Measurements from ENCODE around the gene HOXA4. TPM values are rescaled to one million over a fixed set of nuclear protein-coding genes. Genes with fewer than 3 reads are reported as not detected.

HOXA4 gene
- total RNA-seq, 1 donor from 2014 or later = 0.98 TPM

GRCh38 chr7:27102581-27103442, 27.7 kb downstream of the HOXA4 start, which contains the start of gene HOXA2:
Gene HOXA2, minus strand, starts transcription at chr7:27102683. Its CDS starts 183 bp downstream, at chr7:27102500.
- Histone ChIP-seq H3K9me3 (no peaks in the 10 kb centered on the region), H3K36me3 (no peaks in the 10 kb centered on the region), H3K4me3 (peak within 1 kb of the TSS; percentile 9 to 27), H3K4me1 (peaks cover 18% of the 10 kb centered on the region), H3K27me3 (no peaks in the 10 kb centered on the region), H3K27ac (no peak within 1 kb of the TSS)
- intact Hi-C loops (cut with DNase I) = no loop called here
- no peak for DNase-seq (ENCODE audit: extremely low spot score in 2 of 2)
- TF ChIP-seq POLR2A (IDR thresholded peaks at IDR 0.05) (no peak), CTCF (IDR thresholded peaks at IDR 0.05) (no peak), POLR2AphosphoS5 (IDR thresholded peaks at IDR 0.05; ENCODE audit: insufficient read depth in 1 of 2, low read depth in 1 of 2) (no peak)

- intact Hi-C loops (cut with DNase I) = no loop called here
- no peak for TF ChIP-seq POLR2A (IDR thresholded peaks at IDR 0.05)
- no peak for TF ChIP-seq CTCF (IDR thresholded peaks at IDR 0.05)
- no peaks in the 10 kb centered on the region for H3K27me3 ChIP-seq
- peak overlapping the region; percentile 9 to 10 for H3K4me3 ChIP-seq
- peaks cover 25% of the 10 kb centered on the region for H3K4me1 ChIP-seq
- DNase-seq (ENCODE audit: extremely low spot score in 2 of 2) = no peak
- no peaks in the 10 kb centered on the region for H3K36me3 ChIP-seq
- no peaks in the 10 kb centered on the region for H3K9me3 ChIP-seq
- no peak overlapping the region for H3K27ac ChIP-seq
Measured at GRCh38 chr7:27101957-27102580, 28.5 kb downstream of the HOXA4 start.

- peak in 1 of 2 donors; percentile 55 for DNase-seq (ENCODE audit: extremely low spot score in 2 of 2)
- Histone ChIP-seq H3K27ac (no peak overlapping the region), H3K27me3 (no peaks in the 10 kb centered on the region)
Measured at GRCh38 chr7:27101171-27101956, 29.2 kb downstream of the HOXA4 start.

GRCh38 chr7:27100694-27101170, 29.8 kb downstream of the HOXA4 start:
- Histone ChIP-seq H3K4me1 (peaks cover 36% of the 10 kb centered on the region), H3K27ac (no peak overlapping the region), H3K27me3 (no peaks in the 10 kb centered on the region), H3K36me3 (no peaks in the 10 kb centered on the region), H3K4me3 (no peak overlapping the region), H3K9me3 (no peaks in the 10 kb centered on the region)
- no peak for TF ChIP-seq POLR2A (IDR thresholded peaks at IDR 0.05)
- no peak for TF ChIP-seq POLR2AphosphoS5 (IDR thresholded peaks at IDR 0.05; ENCODE audit: insufficient read depth in 1 of 2, low read depth in 1 of 2)
- intact Hi-C loops (cut with DNase I) = no loop called here
- DNase-seq (ENCODE audit: extremely low spot score in 2 of 2) = peak in 1 of 2 donors; percentile 34

More at GRCh38 chr7:27101171-27101956, 29.2 kb downstream of the HOXA4 start:
- Histone ChIP-seq H3K36me3 (no peaks in the 10 kb centered on the region), H3K4me3 (peak overlapping the region in 1 of 2 donors; percentile 10), H3K4me1 (peaks cover 32% of the 10 kb centered on the region), H3K9me3 (no peaks in the 10 kb centered on the region)
- TF ChIP-seq POLR2AphosphoS5 (IDR thresholded peaks at IDR 0.05; ENCODE audit: insufficient read depth in 1 of 2, low read depth in 1 of 2) (no peak), POLR2A (IDR thresholded peaks at IDR 0.05) (no peak), CTCF (IDR thresholded peaks at IDR 0.05) (no peak)
- intact Hi-C loops (cut with DNase I) = no loop called here
